K562 (cell line): ENCODE measurements around the gene NUDT21. TPM values are rescaled to one million over a fixed set of nuclear protein-coding genes. Genes with fewer than 3 reads are reported as not detected.

Source experiments
- CHCHD3 ChIP-seq: fragments of 250-450 bp; sonication (Bioruptor Pico); IDR thresholded peaks from 2 replicates; pipeline ENCODE4 v2.1.2; 2022; ENCODE audit warnings: mild to moderate bottlenecking
- ERF ChIP-seq: fragments of 450-650 bp; formaldehyde crosslinking; IDR thresholded peaks from 2 replicates; pipeline ENCODE4 v1.4.0; 2020; ENCODE audit warnings: mild to moderate bottlenecking, mixed read lengths
- FUS ChIP-seq: fragments of 200-400 bp; formaldehyde crosslinking; optimal IDR thresholded peaks from 2 replicates; pipeline ENCODE3; 2017; ENCODE audit warnings: low read depth, low read length
- HCFC1 ChIP-seq: IDR thresholded peaks from 2 replicates; pipeline ENCODE4 v1.6.1; 2012; ENCODE audit warnings: low read depth, low read length, improper control_type of control experiment
- MCM3 ChIP-seq: fragments of 450-650 bp; IDR thresholded peaks from 2 replicates; pipeline ENCODE4 v1.6.1; 2016
- MLX ChIP-seq, 2 experiments: fragments of 450-650 bp in 1 of 2; sonication (generic) in 1 of 2; formaldehyde crosslinking; conservative IDR thresholded peaks; 2 replicates each; pipeline versions ENCODE4 v1.4.0 to v1.8.1; 2020 to 2022; ENCODE audit warnings: mild to moderate bottlenecking in 1 of 2, missing genetic modification reagents in 1 of 2
- NFYB ChIP-seq: IDR thresholded peaks from 2 replicates; pipeline ENCODE4 v1.6.1; 2011; ENCODE audit warnings: mild to moderate bottlenecking, moderate library complexity; ENCODE audit not compliant: insufficient read length; ENCODE audit errors: extremely low read depth
- NR4A1 ChIP-seq, 2 experiments: fragments of 250-450 bp in 1 of 2; fragments of 450-650 bp in 1 of 2; sonication (Bioruptor Pico) in 1 of 2; IDR thresholded peaks; 2 replicates each; pipeline versions ENCODE4 v1.4.0 to v1.6.1; 2016 to 2020; ENCODE audit warnings: mild to moderate bottlenecking in 2 of 2, missing compliant biosample characterization in 1 of 2, missing genetic modification characterization in 1 of 2, moderate library complexity in 1 of 2
- PHF20 ChIP-seq: fragments of 450-650 bp; IDR thresholded peaks from 2 replicates; pipeline ENCODE4 v1.6.1; 2018; ENCODE audit not compliant: partially characterized antibody
- PTRF ChIP-seq: fragments of 450-650 bp; IDR thresholded peaks from 2 replicates; pipeline ENCODE4 v1.6.1; 2016; ENCODE audit warnings: mild to moderate bottlenecking, missing genetic modification characterization, missing compliant biosample characterization
- SIN3B ChIP-seq: fragments of 450-650 bp; IDR thresholded peaks from 2 replicates; pipeline ENCODE4 v1.6.1; 2017; ENCODE audit warnings: low read depth, mild to moderate bottlenecking, moderate library complexity
- TAL1 ChIP-seq: fragments of 450-650 bp; IDR thresholded peaks from 2 replicates; pipeline ENCODE4 v1.6.1; 2016; ENCODE audit warnings: mild to moderate bottlenecking
- TFAM ChIP-seq: fragments of 250-450 bp; sonication (Bioruptor Pico); conservative IDR thresholded peaks from 2 replicates; pipeline ENCODE4 v1.5.0; 2021; ENCODE audit warnings: mild to moderate bottlenecking, moderate library complexity
- ZBED1 ChIP-seq: IDR thresholded peaks from 2 replicates; pipeline ENCODE4 v1.6.1; 2014
- ZNF184 ChIP-seq: sonication (generic); formaldehyde crosslinking; IDR thresholded peaks from 2 replicates; pipeline ENCODE4 v1.5.0; 2020; ENCODE audit warnings: missing genetic modification reagents
- ZNF277 ChIP-seq: fragments of 250-450 bp; sonication (Bioruptor Pico); IDR thresholded peaks from 2 replicates; pipeline ENCODE4 v1.8.0; 2022; ENCODE audit warnings: inconsistent platforms, mild to moderate bottlenecking, moderate library complexity, borderline replicate concordance
- ZNF407 ChIP-seq: fragments of 450-650 bp; IDR thresholded peaks from 2 replicates; pipeline ENCODE4 v1.6.1; 2016; ENCODE audit warnings: low read depth
- ZNF507 ChIP-seq: conservative IDR thresholded peaks from 2 replicates; pipeline ENCODE4 v1.6.1; 2017; ENCODE audit warnings: missing genetic modification characterization, missing compliant biosample characterization
- ZNF583 ChIP-seq: fragments of 250-450 bp; sonication (Bioruptor Pico); IDR thresholded peaks from 2 replicates; pipeline ENCODE4 v1.4.0; 2020
- ZNF780A ChIP-seq: fragments of 250-450 bp; sonication (Bioruptor Pico); IDR thresholded peaks from 2 replicates; pipeline ENCODE4 v1.5.0; 2021; ENCODE audit warnings: mild to moderate bottlenecking
- polyA plus RNA-seq, 8 experiments: library from polyadenylated mRNA; depleted of rRNA in 4 of 8; stranded (reverse) in 5 of 8; unstranded in 3 of 8; fragments of >200 nt; fragmentation: Nextera tagmentation in 2 of 8; fragmentation: Illumina TruSeq in 1 of 8; extraction: Ambion mirVana in 2 of 8; extraction: Trizol in 1 of 8; gene quantifications; 2 replicates each; pipeline versions ENCODE4 v1.2.1 to v1.2.3, GENCODE V29; 2011 to 2014; ENCODE audit warnings: inconsistent platforms in 1 of 8, missing spikeins in 1 of 8
- total RNA-seq, 7 experiments: library from RNA; depleted of rRNA in 6 of 7; stranded (reverse); fragments of >200 nt in 6 of 7; fragmentation: Illumina TruSeq in 2 of 7; extraction: Trizol in 2 of 7; gene quantifications; 2 replicates each; pipeline versions ENCODE4 v1.2.1 to v1.2.3, GENCODE V29; 2011 to 2021; ENCODE audit warnings: low replicate concordance in 1 of 7

NUDT21 gene
- total and polyA plus RNA-seq, 9 of the 15 experiments (the other 6 are each of a cell fraction or from before 2014, with no cell fraction given) = 62.4 to 218 (median 121) TPM

GRCh38 chr16:56462064-56462796, 11.1 kb upstream of the NUDT21 start (continued):
- no peak for TF ChIP-seq MLX (CRISPR knock-in tag; conservative IDR thresholded peaks at IDR 0.05)
- TF ChIP-seq ZNF780A (CRISPR knock-in tag) = no peak
- TF ChIP-seq PTRF (tag) = peak; percentile 83; the same call in 1 of the 2 replicates
- no peak for TF ChIP-seq ZNF507 (tag)
- no peak for TF ChIP-seq SIN3B
- no peak for TF ChIP-seq ZNF277
- no peak for TF ChIP-seq NFYB
- no peak for TF ChIP-seq FUS
- no peak for TF ChIP-seq HCFC1
- TF ChIP-seq ZNF407 = no peak
- no peak for TF ChIP-seq PHF20
- TF ChIP-seq MCM3 = no peak
- no peak for TF ChIP-seq ERF (CRISPR knock-in tag)
- no peak for TF ChIP-seq CHCHD3 (CRISPR knock-in tag)
- TF ChIP-seq NR4A1 (CRISPR knock-in tag; IDR thresholded peaks at IDR 0.05) = no peak
- peak; percentile 83; the same call in 1 of the 2 replicates for TF ChIP-seq NR4A1 (tag; IDR thresholded peaks at IDR 0.05)
- TF ChIP-seq ZNF184 (CRISPR knock-in tag) = no peak
- no peak for TF ChIP-seq ZNF583 (CRISPR knock-in tag)
- no peak for TF ChIP-seq ZBED1
- peak; percentile 95 for TF ChIP-seq TAL1
- no peak for TF ChIP-seq TFAM (CRISPR knock-in tag)
